AG08396 (cell line): ENCODE measurements around the gene FASN.
A peak's percentile ranks its signal among the peaks of the same experiment; 100 is the strongest.

Experiments used
- DNase-seq: peaks from one replicate; pipeline ENCODE4 v3.0.0; 2012; ENCODE audit warnings: low spot score, mixed read lengths

FASN gene

DNA sequence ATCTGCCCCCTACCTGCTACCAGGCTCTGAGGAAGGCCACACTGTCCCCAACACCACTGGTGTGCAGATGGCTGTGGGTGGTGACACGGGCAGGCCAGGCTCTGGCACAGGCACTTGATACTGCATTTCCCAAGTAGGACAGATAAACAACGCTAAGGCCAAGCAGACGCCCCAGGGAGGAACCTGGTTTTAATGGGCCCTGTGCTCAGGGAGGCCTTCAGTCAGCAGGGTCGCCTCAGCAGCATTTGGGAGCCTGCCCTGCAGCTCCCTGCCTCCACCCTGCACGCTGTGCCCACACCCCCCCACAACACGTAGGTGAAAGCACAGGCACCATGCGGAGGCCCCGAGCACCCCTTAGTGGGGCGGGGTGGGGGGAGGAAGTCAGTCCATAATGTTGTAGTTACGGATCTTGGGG lies 3.3 kb upstream of the FASN start:
- no peak for DNase-seq

- DNase-seq: no peak
Measured at GRCh38 chr17:82100502-82101298, 2.7 kb upstream of the FASN start.

DNA sequence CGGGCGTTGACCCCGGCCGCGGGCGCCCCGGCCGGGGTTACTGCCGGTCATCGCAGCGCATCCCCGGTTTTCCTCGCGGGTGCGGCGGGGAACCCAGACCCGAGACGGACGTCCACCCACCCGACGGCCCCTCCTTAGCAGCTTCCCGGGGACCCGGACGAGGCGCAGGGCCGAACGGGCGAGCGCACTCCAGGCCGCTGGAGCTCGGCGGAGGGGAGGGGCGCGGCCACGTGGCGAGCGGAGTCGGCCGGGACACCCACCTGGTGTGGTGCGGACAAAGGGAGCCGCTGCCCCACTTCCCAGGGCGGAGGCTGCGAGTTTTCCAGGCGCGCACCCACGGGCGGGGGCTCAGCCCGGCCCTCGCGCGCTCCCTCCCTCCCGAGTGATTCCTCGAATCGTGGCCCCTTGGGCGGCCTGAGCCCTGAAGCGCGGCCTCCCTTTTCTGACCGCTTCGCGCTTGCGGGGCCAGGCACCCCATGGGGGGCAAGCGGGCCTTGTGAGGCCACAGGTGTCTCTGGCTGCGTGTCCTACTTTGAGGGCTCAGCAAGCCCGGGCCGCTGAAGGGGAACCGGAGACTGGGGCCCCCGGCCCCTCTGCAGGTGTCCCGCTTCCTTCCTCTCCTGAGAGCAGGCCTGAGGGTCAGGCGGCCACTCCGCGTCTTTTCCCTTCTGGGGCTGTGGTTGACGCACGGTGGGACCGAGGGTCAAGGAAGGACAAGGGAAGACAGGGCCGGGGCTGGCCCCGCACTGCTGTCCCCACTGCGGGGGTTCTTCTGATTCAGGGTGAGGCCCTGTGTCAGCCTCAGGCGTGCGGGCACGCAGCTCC lies 1.1 kb upstream of the FASN start:
- DNase-seq: no peak

GRCh38 chr17:82097919-82098168 lies 192 bp downstream of the FASN start:
- DNase-seq: no peak

GRCh38 chr17:82097184-82097918 lies 685 bp downstream of the FASN start:
- peak; percentile 88 for DNase-seq

GRCh38 chr17:82096709-82097183 lies 1.3 kb downstream of the FASN start:
- DNase-seq: no peak

DNA sequence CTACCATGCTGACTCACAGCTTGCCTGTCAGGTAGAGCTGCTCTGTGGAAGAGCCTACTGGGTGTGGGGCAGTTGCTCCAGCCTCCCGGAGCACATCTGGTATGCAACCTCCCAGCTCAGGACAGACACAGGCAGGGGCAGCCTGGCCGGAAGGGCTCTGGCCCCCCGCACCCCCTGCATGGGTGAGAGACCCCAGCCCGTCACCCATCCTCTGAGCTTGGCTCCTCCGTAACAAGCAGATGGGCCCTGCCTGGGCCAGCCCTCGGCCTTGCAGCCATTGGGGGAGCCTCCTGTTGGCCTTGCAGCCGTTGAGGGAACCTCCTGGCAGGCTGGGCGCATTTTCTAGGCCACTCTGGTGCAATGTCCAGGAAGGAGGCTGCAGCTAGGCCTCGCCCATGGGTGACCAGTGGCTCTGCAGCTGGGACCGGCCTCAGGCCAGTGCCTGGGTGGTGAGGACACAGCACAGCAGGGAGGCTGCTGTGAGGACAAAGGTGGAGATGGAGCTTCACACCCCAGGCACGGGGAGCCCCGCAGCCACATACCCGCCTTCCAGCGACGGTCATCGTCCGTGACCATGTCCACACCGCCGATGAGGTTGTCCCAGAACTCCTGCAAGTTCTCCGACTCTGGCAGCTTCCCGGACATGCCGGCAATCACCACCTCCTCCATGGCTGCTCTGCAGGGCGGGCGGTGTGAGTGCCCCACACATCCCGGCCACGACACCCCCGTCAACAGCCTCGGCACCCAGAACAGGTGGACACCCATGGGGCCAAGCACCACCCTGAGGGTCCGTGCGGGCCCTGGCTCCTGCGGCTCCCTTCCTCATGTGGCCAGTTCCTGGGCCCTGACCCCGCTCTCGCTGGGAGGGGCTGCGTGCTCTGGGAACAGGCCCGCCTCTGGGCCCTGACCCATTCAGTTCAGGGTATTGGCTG lies 2.0 kb downstream of the FASN start:
- no peak for DNase-seq

GRCh38 chr17:82094931-82095776 lies 2.9 kb downstream of the FASN start:
- no peak for DNase-seq

DNA sequence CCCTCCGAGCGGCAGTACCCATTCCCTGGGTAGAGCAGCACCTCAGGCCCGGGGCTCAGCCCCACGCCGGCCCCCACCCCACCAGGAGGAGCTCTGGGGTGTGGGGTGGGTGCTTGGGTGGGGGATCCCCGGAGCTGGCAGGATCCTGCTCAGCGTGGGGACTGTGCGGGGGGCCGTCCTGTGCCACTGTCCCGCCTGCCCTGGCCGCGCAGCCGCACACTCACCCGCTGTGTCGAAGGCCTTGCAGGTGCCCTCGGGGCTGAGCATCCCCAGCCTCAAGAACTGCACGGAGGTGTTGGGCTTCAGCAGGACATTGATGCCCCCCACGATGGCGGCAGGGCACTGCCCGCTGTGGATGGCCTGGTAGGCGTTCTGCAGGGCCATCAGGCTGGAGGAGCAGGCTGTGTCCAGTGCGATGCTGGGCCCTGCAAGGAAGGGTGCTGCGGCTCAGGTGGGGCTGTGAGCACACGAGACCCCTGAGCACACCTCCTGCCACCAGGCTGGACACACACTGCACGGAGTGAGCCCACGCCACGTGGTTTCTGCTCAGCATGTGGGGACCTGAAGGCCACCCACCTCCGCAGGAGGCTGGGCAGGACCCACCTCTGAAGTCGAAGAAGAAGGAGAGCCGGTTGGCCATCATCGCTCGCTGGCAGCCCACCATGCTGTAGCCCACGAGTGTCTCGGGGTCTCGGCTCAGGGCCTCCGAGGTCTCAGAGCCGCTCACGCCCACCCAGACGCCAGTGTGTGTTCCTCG lies 4.9 kb downstream of the FASN start:
- DNase-seq: no peak

DNA sequence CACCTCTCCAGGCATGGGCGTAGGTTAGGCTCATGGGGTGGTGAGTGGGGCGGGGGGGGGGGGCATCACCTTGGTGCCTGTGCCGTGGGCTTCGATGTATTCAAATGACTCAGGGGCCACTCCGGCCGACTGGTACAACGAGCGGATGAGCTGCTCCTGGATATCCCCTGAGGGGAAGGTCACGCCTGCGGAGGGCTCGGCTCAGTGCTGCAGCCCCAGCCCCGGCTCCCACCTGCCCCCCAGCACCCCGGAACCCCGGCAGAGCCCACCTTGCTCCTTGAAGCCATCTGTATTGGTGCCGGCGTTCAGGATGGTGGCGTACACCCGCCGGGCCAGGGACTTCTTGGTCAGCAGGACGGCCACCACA lies 5.4 kb downstream of the FASN start:
- DNase-seq: no peak

DNA sequence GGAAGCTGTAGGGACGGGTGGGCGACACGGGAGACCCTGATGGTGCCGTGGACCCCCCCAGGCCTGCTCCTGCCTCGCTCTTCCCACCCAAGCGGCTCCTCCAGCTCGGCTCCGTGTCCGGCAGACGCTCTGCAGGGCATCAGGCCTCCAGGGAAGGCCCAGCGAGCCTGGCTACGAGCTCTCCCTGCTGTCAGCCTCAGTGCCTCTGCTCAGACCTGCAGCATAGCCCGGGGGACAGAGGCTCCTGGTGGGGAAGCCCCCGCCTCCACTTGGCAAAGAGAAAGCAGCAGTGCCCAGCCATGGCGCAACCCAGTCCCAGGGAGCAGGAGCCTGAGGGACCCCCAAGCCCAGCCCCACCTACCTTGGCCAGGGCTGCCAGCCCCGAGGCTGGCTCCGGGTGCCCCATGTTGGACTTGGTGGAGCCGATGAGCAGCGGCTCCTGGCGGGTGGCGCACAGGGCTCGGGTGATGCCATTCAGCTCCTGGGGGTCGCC lies 5.9 kb downstream of the FASN start:
- no peak for DNase-seq

DNA sequence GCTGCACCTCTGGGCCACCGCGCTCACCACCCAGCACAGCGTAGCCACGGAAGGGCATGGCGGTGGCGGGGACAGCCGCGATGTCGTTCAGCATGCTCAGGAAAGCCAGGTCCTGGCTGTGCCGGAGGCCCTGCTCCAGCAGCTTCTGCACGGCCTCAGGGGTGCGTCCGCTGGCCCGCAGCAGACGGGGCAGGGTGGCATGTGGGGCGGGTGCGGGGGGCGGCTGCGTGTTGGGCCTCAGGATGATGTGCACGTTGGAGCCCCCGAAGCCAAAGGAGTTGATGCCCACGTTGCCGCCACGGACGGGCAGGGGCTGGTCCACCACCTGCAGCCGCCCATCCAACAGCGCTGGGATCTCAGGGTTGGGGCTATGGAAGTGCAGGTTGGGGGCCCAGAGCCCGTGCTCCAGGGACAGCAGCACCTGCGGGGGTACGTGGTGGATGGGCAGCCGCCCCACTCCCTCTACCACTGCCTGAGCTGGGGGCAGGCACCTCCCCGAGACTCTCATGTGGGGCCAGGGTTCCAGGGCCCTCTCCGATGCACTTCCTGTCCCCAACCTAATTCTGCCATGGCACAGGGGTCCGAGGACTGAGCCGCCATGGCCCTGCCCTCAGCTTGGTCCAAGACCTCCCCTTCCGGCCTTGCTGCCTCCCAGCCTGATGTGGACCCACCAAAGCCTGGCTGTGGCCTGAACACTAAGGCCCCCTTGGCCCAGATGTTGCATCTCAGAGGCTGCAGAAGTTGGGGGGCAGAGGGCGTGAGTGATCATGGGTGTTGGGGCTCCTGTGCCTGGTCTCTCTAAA lies 6.6 kb downstream of the FASN start:
- no peak for DNase-seq

DNA sequence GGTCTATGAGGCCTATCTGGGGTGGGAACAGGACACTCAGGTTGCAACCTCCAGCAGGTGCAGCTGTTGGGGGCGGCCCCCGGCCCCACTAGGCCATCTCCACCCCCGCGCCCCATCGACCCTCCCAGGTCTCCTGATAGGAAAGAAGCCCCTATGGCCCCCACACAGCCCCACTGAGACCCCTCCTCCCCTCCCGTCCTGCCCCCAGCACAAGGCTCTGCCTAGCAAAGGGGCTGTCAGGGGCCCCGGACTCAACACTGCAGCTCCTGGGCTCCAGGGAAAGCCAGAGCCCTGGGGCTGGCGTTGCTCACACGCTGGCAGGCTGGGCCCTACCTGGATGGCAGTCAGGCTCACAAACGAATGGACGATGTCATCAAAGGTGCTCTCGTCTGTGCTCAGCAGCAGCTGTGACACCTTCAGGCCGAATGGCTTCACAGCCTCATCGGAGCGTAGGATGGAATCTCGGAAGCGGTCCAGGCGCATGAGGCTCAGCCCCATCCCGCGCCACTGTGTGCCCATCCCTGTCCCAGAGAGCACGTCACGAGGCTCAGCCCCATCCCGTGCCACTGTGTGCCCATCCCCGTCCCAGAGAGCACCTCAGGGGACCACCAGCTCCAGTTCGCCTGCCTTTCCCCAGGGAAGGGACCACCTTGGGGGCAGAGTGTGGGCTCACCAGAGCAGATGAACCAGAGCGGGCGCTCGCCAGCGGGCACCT lies 7.3 kb downstream of the FASN start:
- no peak for DNase-seq

DNA sequence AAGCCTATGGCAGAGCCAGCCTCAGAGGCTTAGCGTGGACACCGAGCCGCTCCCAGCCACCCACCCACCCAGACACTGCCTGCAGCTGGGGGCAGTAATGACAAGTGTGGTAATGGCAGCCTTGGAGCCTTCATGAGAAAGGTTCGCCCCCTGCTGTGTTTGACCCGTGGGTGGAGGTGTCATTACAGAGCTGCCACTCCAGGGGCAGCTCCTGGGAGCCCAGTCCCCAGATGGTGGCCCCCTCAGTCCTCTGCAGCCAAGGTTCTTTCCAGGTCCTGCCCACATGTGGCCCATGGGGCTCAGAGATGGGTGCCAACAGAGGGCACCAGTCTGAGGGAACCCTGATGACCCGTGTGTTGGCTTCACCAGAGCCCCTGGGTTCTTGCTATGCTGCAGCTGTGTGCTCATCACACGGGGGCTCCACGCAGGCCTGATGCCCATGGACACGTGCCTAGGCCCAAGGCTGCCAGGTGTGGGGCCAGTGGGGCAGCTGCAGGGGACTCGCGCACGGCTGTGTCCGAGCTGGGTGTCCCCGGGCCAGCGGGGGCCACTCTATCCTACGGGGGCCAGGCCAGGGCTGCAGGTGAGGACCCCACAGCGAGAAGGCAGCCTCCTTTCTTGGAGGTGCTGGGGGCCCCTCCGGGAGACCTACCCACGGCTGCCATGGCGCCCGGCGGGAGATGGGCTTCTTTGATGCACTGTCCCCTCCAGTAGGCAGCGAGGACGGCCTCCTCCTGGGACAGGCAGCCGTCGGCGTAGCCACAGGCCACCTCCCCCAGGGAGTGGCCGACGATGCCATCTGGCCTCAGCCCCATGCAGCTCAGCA lies 8.1 kb downstream of the FASN start:
- DNase-seq: no peak

DNA sequence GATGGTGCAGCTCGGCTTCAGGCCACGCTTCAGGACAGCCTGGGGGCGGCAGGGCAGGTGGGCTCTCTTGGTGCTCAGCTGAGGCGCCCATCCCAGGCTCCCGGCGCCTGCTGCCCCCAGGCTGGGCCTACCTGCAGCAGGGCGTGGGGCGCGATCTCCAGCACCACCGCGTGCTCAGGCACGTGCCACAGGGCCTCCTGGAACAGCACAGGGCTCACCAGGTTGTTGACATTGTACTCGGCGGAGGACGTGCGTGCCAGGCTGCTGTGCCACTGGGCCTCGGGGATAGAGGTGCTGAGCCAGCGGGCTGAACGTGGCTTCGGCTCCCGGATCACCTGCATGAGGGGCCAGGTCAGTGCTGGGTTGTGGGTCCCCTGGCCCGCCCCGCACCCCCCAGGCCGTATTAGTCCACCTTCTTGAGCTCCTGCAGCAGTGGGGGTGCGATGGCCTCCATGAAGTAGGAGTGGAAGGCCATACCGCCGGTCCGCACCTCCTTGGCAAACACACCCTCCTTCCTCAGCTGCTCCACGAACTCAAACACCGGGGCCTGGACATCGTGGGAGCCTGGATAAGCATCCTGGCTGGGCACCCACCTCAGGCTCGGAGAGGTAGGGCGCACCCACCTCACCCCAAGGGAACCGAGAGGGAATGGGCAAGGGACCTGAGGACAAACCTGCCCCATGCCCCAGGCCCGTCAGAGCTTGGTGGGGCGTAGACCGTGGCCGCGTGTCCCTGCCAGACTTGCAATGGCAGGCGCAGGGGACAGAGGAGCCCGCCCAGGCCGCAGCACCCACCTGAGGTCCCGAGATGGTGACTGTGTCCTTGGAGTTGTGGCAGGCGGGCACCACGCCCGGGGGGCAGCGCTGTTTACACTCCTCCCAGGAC lies 9.0 kb downstream of the FASN start:
- no peak for DNase-seq
